GM18502 (cell line): ENCODE measurements around the gene FCGR2B.
"Not testable (repeated sequence)": the region's sequence is repeated elsewhere in the genome, so short reads cannot be mapped to it uniquely, and the experiment has no call there.

Experiments used
- ATAC-seq: cut with Tn5 transposase; IDR thresholded peaks from one replicate; pipeline ENCODE4 v1.9.1; 2021; ENCODE audit warnings: mild to moderate bottlenecking; ENCODE audit not compliant: unreplicated experiment, poor library complexity

FCGR2B gene

DNA sequence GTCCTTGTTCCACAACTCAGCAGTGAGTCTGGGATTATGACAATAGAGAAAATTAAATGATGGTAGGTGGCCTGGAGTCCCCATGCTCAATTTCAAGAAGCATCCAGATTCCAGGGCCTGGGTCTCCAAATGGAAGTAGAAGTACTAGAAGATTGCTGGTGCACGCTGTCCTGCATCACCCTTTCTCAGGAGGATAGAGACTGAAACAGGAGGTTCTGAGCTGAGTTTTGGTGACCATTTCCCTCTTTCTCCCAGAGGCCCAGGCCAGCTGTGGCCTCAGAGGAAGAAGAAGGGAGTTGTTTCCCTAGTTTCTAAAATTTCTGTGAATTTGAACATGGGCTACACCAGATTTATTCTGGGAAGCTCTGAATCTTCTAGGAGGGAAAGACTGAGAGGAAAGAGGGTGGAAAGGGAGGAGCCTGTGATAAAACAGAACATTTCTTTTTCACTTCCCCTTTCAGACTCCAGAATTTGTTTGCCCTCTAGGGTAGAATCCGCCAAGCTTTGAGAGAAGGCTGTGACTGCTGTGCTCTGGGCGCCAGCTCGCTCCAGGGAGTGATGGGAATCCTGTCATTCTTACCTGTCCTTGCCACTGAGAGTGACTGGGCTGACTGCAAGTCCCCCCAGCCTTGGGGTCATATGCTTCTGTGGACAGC is at the start of gene FCGR2B:
TSS of gene FCGR2B (plus strand) at position 460 of the 656 bp plus-strand sequence. CDS start at position 559, 99 bp downstream.
- peak; percentile 66 for ATAC-seq

DNA sequence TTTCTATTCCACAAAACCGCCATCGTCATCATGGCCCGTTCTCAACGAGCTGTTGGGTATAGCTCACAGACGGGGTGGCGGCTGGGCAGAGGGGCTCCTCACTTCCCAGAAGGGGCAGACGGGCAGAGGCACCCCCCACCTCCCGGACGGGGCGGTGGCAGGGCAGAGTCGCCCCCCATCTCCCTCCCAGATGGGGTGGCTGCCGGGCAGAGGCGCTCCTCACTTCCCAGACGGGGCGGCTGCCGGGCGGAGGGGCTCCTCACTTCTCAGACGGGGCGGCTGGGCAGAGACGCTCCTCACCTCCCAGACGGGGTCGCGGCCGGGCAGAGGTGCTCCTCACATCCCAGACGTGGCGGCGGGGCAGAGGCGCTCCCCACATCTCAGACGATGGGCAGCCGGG is 46.5 kb upstream of the FCGR2B start:
- not testable (repeated sequence) for ATAC-seq

DNA sequence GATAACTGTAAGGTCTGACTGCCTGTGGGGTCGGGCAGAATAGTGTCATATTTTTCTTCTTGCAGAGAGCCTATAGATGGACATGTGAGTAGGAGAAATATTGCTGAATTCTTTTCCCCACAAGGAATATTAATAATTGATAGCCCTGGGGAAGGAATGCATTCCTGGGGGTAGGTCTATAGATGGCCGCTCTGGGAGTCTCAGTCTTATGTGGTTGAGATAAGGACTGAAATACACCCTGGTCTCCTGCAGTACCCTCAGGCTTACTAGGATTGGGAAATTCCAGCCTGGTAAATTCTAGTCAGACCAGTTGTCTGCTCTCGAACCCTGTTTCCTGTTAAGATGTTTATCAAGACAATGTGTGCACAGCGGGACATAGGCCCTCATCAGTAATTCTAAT is 44.4 kb upstream of the FCGR2B start:
- ATAC-seq: not testable (repeated sequence)

DNA sequence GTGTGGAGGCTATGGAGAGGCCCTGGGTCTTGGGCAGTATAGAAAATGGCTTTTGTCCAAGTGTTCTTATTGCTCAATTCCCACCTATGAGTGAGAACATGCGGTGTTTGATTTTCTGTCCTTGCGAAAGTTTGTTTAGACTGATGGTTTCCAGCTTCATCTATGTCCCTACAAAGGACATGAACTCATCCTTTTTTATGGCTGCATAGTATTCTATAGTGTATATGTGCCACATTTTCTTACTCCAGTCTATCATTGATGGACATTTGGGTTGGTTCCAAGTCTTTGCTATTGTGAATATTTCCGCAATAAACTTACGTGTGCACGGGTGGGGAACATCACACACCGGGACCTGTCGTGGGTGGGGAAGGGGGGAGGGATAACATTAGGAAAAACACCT is 42.5 kb upstream of the FCGR2B start:
- not testable (repeated sequence) for ATAC-seq

DNA sequence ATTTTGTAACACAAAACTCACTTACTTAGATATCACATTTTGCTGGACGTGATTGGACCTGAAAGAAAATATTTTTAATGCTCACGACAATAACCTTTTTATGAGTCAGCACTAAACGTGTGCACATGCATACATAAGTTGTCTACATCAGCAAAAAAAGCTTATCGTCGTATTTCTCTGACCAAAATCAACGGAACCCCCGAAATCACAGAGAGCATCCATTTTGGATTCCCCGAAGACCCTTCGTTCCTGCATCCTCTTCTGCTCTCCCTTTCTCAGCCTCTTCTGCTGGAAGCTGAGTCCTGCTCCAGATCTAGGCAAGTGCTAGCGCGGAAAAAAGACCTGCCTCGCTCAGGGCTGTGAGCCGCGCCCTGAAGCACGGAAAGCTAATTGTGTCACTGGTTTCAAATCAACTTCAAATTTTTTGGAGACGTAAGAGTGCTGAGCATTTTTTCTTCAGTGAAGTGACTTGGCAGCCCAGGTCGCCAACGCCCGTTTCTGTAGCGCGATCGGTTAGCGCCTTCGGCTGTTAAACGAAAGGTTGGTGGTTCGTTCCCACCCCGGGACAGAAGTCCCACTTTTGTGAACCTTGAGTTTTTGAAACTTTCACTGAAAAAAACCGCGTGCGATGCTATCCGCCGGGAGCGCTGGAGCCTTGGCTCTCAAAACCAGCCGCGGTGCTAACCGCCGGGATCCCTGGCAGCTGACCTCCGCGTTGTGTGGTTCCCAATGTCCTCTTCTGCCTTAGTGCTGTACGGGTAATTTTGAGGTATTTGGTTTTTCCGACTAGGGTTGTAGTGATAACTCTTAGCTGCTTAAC is 41.6 kb upstream of the FCGR2B start:
- ATAC-seq: peak; percentile 65

DNA sequence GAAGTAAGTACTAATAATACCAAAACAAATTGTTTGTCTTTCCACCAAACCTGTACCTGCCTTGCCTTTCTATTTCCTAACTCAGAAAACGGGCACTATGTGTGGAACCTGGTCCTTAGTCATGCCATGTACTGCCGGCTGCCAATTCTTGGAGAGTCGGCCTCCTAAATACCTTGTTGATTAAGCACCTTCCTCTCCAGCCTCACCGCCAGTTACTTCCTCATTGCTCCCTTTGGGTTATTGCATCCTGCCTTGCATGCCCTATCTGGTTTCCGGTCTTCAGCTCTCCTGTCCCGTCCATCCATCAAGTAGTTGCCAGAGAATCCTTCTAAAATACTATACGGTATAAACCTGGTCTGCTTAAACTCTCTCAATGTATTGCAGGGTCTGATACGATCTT is 40.9 kb upstream of the FCGR2B start:
- ATAC-seq: peak; percentile 30

DNA sequence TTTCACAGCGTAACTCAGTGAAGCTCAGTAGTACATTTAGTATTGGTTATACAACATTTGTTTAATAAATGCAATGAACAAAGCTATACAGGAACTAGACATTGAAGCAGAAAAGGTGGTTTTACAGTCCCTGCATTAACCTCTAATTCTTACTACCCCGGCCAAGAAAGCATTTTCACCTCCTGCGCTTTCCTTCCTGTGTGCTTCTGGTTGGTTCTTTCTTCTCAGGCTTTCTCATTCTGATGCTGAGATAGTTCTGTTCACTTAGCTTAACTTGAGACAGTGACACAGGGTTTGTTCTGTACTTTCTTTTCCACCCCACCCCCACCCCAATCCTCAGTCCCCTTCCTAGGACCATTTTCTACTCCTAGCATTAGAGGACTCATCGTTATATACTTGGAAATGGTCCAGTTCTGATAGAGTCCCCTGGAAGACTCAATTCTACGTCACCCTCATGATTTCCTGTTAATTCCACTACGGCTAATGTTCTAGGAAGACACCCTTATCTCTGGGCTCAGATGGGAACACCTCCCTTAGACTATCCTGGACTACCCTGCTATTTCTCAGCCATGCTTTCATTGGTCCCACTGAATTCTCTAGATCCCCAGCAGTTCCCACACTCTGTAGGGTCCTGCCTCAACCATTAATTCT is 39.4 kb upstream of the FCGR2B start:
- ATAC-seq: not testable (repeated sequence)

DNA sequence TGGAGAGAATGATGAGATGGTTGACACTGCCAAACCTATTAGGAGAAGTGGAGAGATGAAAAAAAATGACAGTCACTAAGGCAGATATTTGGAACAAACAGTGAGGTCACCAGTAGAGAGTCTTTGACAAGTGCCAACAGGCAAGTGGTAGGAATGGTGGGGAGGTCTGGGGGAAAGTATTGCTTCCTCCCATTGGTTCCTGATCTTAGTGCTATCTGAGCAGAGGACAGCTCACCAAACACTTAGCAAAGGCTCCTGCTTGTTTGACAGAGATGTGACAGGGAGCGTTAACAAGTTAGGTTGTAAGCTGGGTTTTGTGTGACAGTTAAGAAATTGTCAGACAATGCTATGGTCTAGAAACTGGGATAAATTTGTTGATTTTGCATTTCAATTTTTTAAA is 38.3 kb upstream of the FCGR2B start:
- not testable (repeated sequence) for ATAC-seq

DNA sequence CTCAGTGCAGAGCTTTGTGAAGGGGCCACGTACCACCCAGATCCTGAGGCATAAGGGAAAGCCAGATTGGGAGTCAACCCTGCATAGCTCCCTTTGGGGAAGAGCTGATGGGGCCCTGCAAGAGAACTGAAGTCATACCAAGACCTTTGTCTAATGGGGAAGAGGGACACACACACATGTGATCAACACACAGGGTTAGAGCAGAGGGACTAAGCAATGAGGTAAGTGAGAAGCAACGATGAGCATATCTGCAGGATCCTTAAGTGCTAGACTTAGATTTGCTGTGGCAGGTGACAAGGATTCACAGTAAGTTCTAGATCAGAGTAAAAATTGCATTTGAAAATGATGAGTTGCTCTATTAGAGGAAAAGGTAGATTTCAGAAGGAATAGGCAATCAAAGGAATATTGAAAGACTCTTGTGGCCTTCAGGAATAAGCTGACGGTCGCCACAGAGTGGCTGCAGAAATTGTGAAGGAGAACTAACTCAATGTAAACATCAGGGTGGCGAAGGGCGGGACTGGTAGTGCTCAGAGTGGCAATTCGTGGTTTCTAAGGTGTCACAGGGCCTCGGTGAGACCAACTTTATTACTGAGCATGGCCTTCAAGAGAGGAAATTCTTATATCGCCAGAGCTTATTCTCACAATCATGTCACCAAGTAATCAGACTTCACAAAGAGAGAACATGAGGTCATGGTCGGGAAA is 36.3 kb upstream of the FCGR2B start:
- ATAC-seq: not testable (repeated sequence)

DNA sequence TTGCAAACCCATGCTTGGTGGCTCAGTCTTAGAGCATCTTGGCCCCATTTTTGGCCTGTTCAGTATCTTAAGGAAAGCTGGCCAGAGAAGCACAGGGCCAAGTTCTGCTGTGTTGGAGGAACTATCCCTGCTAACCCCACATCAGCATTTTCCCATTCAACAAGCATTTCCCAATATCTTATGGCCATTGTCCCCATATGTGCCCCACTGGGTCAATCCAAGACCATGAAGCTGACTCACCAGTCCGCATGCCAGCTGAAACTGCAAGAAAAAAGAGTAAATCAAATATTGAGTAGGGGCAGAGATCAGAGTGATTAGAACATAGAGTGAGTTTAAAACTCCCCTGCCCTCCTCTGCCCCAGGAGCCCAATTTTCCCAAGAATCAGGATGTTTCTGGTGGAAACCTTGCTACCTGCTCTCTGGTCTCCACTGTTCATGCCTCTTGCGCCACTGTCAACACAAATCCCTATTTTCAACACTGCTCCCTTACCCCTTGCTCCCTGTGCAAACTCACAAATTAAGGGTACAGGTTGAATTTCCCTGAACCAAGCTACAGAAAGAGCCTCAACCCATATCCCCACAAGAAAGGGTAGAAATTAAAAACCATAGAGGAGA is 32.7 kb upstream of the FCGR2B start:
- not testable (repeated sequence) for ATAC-seq

DNA sequence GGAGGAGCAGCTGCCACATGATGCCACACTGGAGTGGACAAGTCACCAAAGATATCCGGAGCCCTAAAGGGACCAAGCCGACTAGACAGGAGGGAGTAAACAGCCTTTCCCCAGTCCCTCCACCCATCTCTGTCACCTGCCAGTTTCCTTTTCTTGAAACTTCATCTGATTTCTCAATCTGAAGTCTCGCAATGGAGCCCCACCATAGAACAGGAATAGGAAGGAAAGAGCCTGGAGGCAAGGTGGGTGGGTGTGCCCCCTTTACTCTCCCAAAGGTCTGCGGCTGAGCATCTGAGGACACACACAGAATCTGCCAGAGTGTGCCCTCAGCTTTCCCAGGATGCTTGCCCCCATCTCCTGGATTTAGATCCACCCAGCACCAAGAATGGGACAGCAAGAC is 31.9 kb upstream of the FCGR2B start, which contains the start of gene FCGR3B:
TSS of gene FCGR3B (minus strand) at position 101 of the 400 bp plus-strand sequence. CDS start at position 19, 82 bp downstream.
- ATAC-seq: no peak

DNA sequence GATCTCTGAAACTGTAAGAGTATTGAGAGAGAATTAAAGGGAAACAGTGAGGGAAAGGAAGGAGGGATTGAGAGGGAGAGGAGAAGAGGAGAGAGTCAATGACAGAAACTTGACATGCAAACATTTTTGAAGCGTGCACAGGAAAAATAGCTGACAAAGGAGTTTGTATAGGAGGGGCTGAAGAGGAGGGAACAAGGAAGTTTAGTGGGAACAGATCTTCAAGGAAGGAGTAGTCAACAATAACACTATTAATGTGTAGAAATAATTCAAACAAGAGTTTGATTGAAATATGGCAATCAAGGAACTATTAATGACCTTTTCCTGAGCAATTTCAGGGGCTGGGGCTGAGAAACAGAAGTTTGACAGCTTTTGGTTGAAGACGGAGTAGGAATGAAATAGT is 27.9 kb upstream of the FCGR2B start:
- ATAC-seq: not testable (repeated sequence)

DNA sequence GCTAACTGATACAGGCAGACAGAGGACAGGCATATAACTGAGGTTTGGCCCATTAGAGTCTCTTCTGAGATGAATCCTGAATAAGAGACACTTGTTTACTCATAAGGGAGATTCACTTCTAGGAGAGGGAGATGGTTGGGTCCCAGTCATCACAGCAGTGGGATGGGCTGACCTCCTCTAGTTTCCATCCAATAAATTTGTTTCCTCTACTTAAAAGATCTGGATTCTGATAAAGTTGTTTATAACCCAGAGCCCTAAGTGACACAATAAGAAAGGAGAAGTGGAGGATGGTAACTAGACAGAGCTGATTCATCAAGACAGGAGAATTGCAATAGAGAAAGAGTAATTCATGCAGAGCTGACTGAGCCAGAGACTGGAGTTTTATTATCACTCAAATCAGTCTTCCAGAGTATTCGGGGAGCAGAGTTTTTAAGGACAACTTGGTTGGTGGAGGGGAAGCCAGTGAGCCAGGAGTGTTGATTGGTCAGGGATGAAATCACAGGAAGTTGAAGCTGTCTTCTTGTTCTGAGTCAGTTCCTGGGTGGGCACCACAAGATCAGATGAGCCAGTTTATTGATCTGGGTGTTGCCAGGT is 26.7 kb upstream of the FCGR2B start:
- ATAC-seq: not testable (repeated sequence)

DNA sequence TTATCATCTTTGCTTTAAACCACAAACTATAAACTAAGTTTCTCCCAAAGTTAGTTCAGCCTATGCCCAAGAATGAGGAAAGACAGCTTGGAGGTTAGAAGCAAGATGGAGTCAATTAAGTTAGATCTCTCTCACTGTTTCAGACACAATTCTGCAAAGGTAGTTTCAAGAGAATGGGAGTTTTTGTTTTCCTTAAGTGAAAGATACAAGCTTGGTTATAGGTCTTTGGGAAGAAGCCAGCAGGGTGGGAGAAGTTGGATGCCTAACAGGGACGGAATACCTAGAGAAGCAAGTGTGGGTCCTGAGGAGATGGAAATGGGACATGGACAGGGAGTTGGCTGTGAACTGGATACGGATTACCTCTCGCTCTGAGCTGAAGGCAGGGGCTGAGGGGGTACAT is 26.0 kb upstream of the FCGR2B start:
- not testable (repeated sequence) for ATAC-seq

DNA sequence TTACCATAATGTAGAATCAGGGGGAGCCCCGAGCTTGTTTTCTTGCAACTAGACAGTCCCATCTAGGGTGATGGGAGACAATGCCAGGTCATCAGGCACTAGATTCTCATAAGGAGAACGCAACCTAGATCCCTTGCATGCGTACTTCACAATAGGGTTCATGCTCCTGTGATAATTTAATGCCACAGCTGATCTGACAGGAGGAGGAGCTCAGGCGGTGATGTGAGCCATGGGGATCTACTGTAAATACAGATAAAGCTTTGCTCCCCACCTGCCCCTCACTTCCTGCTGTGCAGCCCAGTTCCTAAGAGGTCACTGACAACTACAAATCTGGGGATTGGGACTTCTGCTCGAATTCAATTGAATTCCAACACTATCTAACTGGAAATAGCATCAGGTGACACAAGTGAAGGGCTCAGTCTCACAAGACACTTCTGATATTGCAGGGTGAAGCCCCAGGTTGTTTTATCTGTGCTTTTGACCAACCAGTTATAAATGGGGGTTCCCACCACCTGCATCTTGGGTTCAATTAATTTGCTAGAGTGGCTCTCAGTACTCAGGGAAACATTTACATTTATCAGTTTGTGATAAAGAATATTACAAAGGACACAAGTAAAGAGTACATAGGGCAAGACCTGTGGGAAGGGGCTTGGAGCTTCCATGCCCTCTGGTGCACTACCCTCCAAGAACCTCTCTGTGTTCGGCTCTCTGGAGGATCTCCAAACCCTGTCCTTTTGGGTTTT is 24.5 kb upstream of the FCGR2B start:
- not testable (repeated sequence) for ATAC-seq

DNA sequence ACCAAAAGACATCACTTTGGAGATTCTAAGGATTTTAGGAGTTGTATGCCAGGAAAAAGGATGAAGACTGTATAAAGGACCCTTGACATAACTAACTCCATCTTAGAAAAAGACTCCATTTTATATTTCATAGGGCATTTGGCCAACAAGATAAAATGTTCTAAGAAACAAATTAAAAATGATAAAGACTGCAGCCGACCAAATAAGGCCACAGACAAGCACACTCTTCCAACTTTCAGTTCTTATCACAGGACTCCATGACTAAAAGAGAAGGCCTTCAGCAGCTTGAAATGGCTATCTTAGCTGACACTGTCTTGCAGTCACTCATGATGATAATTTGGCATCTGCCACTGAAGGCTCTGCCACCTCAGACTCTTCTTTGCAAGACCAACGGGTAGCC is 23.7 kb upstream of the FCGR2B start:
- ATAC-seq: not testable (repeated sequence)

DNA sequence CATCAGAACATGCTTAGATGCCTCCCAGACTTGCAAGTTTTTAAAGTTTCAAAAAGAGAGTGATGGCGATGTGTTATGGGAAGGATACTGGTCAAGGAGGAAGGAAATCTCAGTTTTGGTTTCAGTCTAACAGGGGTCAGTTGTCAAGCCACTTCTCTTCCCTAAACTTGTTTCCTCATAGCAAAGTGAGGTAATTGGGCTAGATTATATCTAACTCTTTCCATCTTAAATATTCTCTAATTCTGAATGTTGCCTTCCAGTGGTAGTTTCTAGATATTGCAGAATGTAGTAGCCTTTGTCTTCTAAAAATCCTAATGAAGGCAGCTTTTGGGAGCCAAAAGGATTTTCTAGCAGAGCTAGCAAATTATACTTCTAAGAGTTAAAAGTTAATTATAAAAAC is 20.2 kb upstream of the FCGR2B start:
- ATAC-seq: not testable (repeated sequence)

DNA sequence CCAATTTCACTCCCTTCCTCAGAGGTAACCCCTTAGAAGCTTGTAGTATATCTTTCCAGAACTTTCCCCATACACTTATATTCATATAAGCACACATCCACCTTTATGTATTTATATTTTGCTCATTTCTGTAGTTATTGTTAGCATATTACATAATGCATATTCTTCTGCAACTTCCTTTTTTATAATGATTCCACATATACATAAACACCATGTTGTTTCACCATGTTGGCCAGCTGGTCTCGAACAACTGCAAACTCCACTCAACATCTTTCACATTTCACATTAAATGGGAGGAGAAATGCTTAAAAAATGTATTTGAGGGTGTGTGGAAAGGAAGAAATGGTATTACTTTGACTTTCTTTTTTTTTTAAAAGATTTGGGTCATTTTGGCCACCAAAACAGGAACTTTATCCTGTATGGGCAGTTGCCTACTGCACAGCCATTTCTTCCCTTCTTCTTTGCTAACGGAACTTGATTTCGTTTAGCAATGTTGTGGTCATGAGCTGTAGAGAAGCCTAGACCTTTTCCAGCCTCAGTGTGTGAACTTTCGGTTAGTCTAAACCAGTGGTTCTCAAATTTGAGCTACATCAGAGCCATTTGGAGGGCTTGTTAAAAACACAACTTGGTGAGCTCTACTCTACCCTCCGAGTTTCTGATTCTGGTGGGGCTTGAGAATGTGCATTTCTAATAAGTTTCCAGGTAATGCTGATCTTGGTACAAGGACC is 19.3 kb upstream of the FCGR2B start:
- not testable (repeated sequence) for ATAC-seq
